Pancreas (tissue), 10 donors: ENCODE data around the gene TMEM198. TPM values are rescaled to one million over a fixed set of nuclear protein-coding genes. Genes with fewer than 3 reads are reported as not detected.

Experiments used
- ATAC-seq, 4 donors: fragments of 200-7000 bp; cut with Tn5 transposase; one replicate each; pipeline versions ENCODE4 v1.8.0 to v1.9.1; 2020; ENCODE audit warnings: mild to moderate bottlenecking in 4 of 4, moderate library complexity in 4 of 4
- DNase-seq, 6 donors: peaks; one replicate each; pipeline ENCODE4 v3.0.0-alpha.2; 2020
- FAIRE-seq: peaks from 2 replicates; lab custom pipeline; 2012; peaks lifted over from hg19 to GRCh38; lab: Jason Lieb, UNC
- H3K27ac ChIP-seq, 4 donors: fragments of 200-600 bp; sonication (generic); 1 replicate in 3 of 4; 2 replicates in 1 of 4; pipeline versions ENCODE4 v1.5.0 to v1.8.0; 2020
- H3K27me3 ChIP-seq, 4 donors: fragments of 200-600 bp; one replicate each; pipeline ENCODE4 v1.8.0; 2021
- H3K36me3 ChIP-seq, 3 donors: fragments of 200-600 bp; sonication (generic) in 1 of 3; one replicate each; pipeline versions ENCODE4 v1.5.0 to v1.8.0; 2020 to 2021
- H3K4me1 ChIP-seq, 3 donors: fragments of 200-600 bp; one replicate each; pipeline ENCODE4 v1.8.0; 2021
- H3K4me3 ChIP-seq, 4 donors: fragments of 200-600 bp; sonication (generic) in 2 of 4; one replicate each; pipeline versions ENCODE4 v1.5.0 to v1.8.0; 2020 to 2021
- H3K9me3 ChIP-seq, 4 donors: fragments of 200-600 bp; one replicate each; pipeline ENCODE4 v1.8.0; 2021
- CTCF ChIP-seq, 4 donors: fragments of 200-600 bp; sonication (generic) in 3 of 4; IDR thresholded peaks; one replicate each; pipeline versions ENCODE4 v1.5.0 to v1.8.0; 2021; ENCODE audit warnings: antibody characterized with exemption in 4 of 4
- WGBS, 2 donors: extraction: QIAGEN DNeasy Blood & Tissue Kit; methylation state at CpG; one replicate each; pipeline ENCODE4 v1.1.7; 2013; 5-methylcytosine and 5-hydroxymethylcytosine counted together
- intact Hi-C, 3 donors: fragments of 100-400 bp; cut with DNase I; formaldehyde crosslinking; loops; one replicate each; pipeline versions ENCODE4 v1.11.1 to v1.14.2; 2022
- microRNA-seq, 2 donors: library from miRNA; unstranded; fragments of <30 nt; microRNA quantifications; one replicate each; pipeline versions ENCODE4 to v1.1.0, GENCODE V29; 2019 to 2020
- polyA plus RNA-seq, 2 donors: library from polyadenylated mRNA; stranded (reverse); fragments of 200-250 nt; gene quantifications; one replicate each; pipeline ENCODE4 v1.2.3, GENCODE V29; 2013
- total RNA-seq, 6 donors: library from RNA; stranded (reverse); fragmentation: NEBNext Ultra II Directional in 4 of 6; extraction: Animal tissue kit (Norgen Biotek cat#: 25700) in 4 of 6; gene quantifications; one replicate each; pipeline versions ENCODE4 v1.2.1 to v1.2.4, GENCODE V29; 2021 to 2023
- donor health status: healthy with polysubstance abuse.
- donor health status: DM: no; HTN: no; CAD: no; lungs with moderate emphysema.
- donor health status: DM: no; HTN: no; CAD: no.
- donor health status: control.
- donor health status: control.
- donor health status: Bipolar disorder and iron deficiency.
- donor health status: DM: yes; HTN: yes; CAD: no.
- donor health status: DM: no; HTN: no; CAD: no.
- donor health status: DM: no; HTN: no; CAD: no.
- donor health status: DM: yes; HTN: yes; CAD: no.

Gene TMEM198
- total and polyA plus RNA-seq, 8 donors, result 2.6 to 13.3 (median 5.9) TPM

- ATAC-seq (no peak), FAIRE-seq (no peak), DNase-seq (no peak)
- Histone ChIP-seq H3K27me3 (no peaks in the 10 kb centered on the region), H3K4me3 (no peak overlapping the region), H3K27ac (no peak overlapping the region), H3K36me3 (no peaks in the 10 kb centered on the region), H3K9me3 (no peaks in the 10 kb centered on the region), H3K4me1 (peaks cover 0 to 12% (median 11%) of the 10 kb centered on the region in 3 donors)
- TF ChIP-seq CTCF (IDR thresholded peaks at IDR 0.05), result no peak
- intact Hi-C loops, result no loop called here
- 44 to 55% methylated on average over 3 of the region's 3 CpGs for WGBS, 2 donors
Observed at GRCh38 chr2:219595256-219595655, 51.4 kb downstream of the TMEM198 start.

- Histone ChIP-seq H3K27ac (peak overlapping the region; percentile 81 to 96 (median 84)), H3K36me3 (peaks cover 0 to 4% (median 0%) of the 10 kb centered on the region in 3 donors), H3K4me1 (peaks cover 0 to 12% (median 11%) of the 10 kb centered on the region in 3 donors), H3K4me3 (peak overlapping the region; percentile 43 to 66 (median 61)), H3K9me3 (no peaks in the 10 kb centered on the region), H3K27me3 (no peaks in the 10 kb centered on the region)
- TF ChIP-seq CTCF (IDR thresholded peaks at IDR 0.05), result no peak
- DNase-seq (peak in 2 of 6 donors; percentile 17 to 34), ATAC-seq (peak; percentile 12 to 24 (median 16)), FAIRE-seq (no peak)
- intact Hi-C loops, result no loop called here
- 3 to 4% methylated on average over 19 of the region's 19 CpGs for WGBS, 2 donors
Observed at GRCh38 chr2:219596954-219597551, 53.2 kb downstream of the TMEM198 start.

- Histone ChIP-seq H3K4me3 (peak within 1 kb of the TSS; percentile 43 to 66 (median 61)), H3K27ac (peak within 1 kb of the TSS; percentile 81 to 96 (median 84)), H3K9me3 (no peaks in the 10 kb centered on the region), H3K36me3 (peaks cover 0 to 8% (median 0%) of the 10 kb centered on the region in 3 donors), H3K27me3 (no peaks in the 10 kb centered on the region), H3K4me1 (peaks cover 0 to 12% (median 11%) of the 10 kb centered on the region in 3 donors)
- FAIRE-seq (peak; percentile 47), ATAC-seq (peak; percentile 96 to 98 (median 97)), DNase-seq (peak; percentile 92 to 98 (median 97))
- 1% methylated on average over 46 to 57 of the region's 57 CpGs for WGBS, 2 donors
- intact Hi-C loops, result no loop called here
- no peak for TF ChIP-seq CTCF (IDR thresholded peaks at IDR 0.05)
Observed at GRCh38 chr2:219597552-219598307, 53.9 kb downstream of the TMEM198 start, which contains the start of gene STK11IP. Gene STK11IP, plus strand, starts transcription at chr2:219597857. Its CDS starts 263 bp downstream, at chr2:219598120.

- H3K27me3 ChIP-seq, result no peaks in the 10 kb centered on the region
- peaks cover 0 to 12% (median 11%) of the 10 kb centered on the region in 3 donors for H3K4me1 ChIP-seq
- DNase-seq, result peak in 1 of 6 donors; percentile 22
- H3K9me3 ChIP-seq, result no peaks in the 10 kb centered on the region
- no peak for FAIRE-seq
- H3K4me3 ChIP-seq, result peak overlapping the region; percentile 43 to 66 (median 61)
- intact Hi-C loops, result no loop called here
- 17 to 20% methylated on average over 9 of the region's 9 CpGs for WGBS, 2 donors
- no peak for TF ChIP-seq CTCF (IDR thresholded peaks at IDR 0.05)
- ATAC-seq, result no peak
- H3K36me3 ChIP-seq, result peaks cover 0 to 8% (median 0%) of the 10 kb centered on the region in 3 donors
- peak overlapping the region; percentile 81 to 96 (median 84) for H3K27ac ChIP-seq
Observed at GRCh38 chr2:219598308-219599078, 54.7 kb downstream of the TMEM198 start.

Small RNAs within 50 kb of the gene (microRNA-seq; reads per million reads assigned to microRNA genes)
- gene MIR3132, result 0 reads per million in 2 donors

Other genes starting within 250 kb of the TMEM198 start
- gene PTPRN, start 234.6 kb upstream of the TMEM198 start, total RNA-seq, result 10 to 100 TPM in 4 of 6 donors, 1 to 10 TPM in 2; 6.3 to 81.7 (median 23.7) TPM
- gene PTPRN, start 234.6 kb upstream of the TMEM198 start, polyA plus RNA-seq, result 100 to 1,000 TPM in 1 of 2 donors, 10 to 100 TPM in 1; 58.3 to 220 TPM
- gene RESP18, start 211.3 kb upstream of the TMEM198 start, total RNA-seq, result not detected
- gene RESP18, start 211.3 kb upstream of the TMEM198 start, polyA plus RNA-seq, result under 1 TPM in 1 of 2 donors, not detected in 1; 0.16 TPM
- 10 to 100 TPM; 21.0 to 32.8 (median 25.1) TPM for gene DNPEP, start 156.1 kb upstream of the TMEM198 start, total RNA-seq
- 10 to 100 TPM; 54.6 to 89.4 TPM for gene DNPEP, start 156.1 kb upstream of the TMEM198 start, polyA plus RNA-seq
- gene DES, start 125.7 kb upstream of the TMEM198 start, total RNA-seq, result 1 to 10 TPM in 5 of 6 donors, under 1 TPM in 1; 0.75 to 6.1 (median 1.9) TPM
- 100 to 1,000 TPM in 1 of 2 donors, 10 to 100 TPM in 1; 12.6 to 101 TPM for gene DES, start 125.7 kb upstream of the TMEM198 start, polyA plus RNA-seq
- 1 to 10 TPM; 2.6 to 4.9 (median 3.6) TPM for gene SPEG, start 109.2 kb upstream of the TMEM198 start, total RNA-seq
- gene SPEG, start 109.2 kb upstream of the TMEM198 start, polyA plus RNA-seq, result 10 to 100 TPM; 21.9 to 33.3 TPM
- 10 to 100 TPM; 24.4 to 40.6 (median 33.6) TPM for gene GMPPA, start 45.1 kb upstream of the TMEM198 start, total RNA-seq
- 10 to 100 TPM; 88.7 to 90.8 TPM for gene GMPPA, start 45.1 kb upstream of the TMEM198 start, polyA plus RNA-seq
- gene ASIC4, start 29.5 kb upstream of the TMEM198 start, total RNA-seq, result under 1 TPM in 2 of 6 donors, not detected in 4; 0.04 to 0.09 TPM
- gene ASIC4, start 29.5 kb upstream of the TMEM198 start, polyA plus RNA-seq, result under 1 TPM; 0.27 to 0.38 TPM
- 100 to 1,000 TPM in 1 of 6 donors, 10 to 100 TPM in 5; 55.1 to 105 (median 68.5) TPM for gene CHPF, start 219 bp upstream of the TMEM198 start, total RNA-seq
- 10 to 100 TPM; 63.4 to 83.3 TPM for gene CHPF, start 219 bp upstream of the TMEM198 start, polyA plus RNA-seq
- 10 to 100 TPM; 54.7 to 94.5 (median 68.2) TPM for gene OBSL1, start 27.5 kb downstream of the TMEM198 start, total RNA-seq
- gene OBSL1, start 27.5 kb downstream of the TMEM198 start, polyA plus RNA-seq, result 100 to 1,000 TPM; 270 to 332 TPM
- 1 to 10 TPM in 5 of 6 donors, under 1 TPM in 1; 0.94 to 8.9 (median 3.9) TPM for gene INHA, start 28.3 kb downstream of the TMEM198 start, total RNA-seq
- 1 to 10 TPM; 3.5 to 4.1 TPM for gene INHA, start 28.3 kb downstream of the TMEM198 start, polyA plus RNA-seq
- gene STK11IP, start 53.8 kb downstream of the TMEM198 start, total RNA-seq, result 10 to 100 TPM in 5 of 6 donors, 1 to 10 TPM in 1; 9.0 to 22.6 (median 12.2) TPM
- gene STK11IP, start 53.8 kb downstream of the TMEM198 start, polyA plus RNA-seq, result 10 to 100 TPM; 39.2 to 43.8 TPM
- gene SLC4A3, start 83.6 kb downstream of the TMEM198 start, total RNA-seq, result 1 to 10 TPM; 1.4 to 6.1 (median 2.4) TPM
- gene SLC4A3, start 83.6 kb downstream of the TMEM198 start, polyA plus RNA-seq, result 10 to 100 TPM in 1 of 2 donors, 1 to 10 TPM in 1; 9.9 to 10.2 TPM